ENCODE measurements around the gene FXYD2. TPM values are rescaled to one million over a fixed set of nuclear protein-coding genes. Genes with fewer than 3 reads are reported as not detected.

FXYD2 gene
- total RNA-seq, 2 experiments from 2014 or later = 0.91 to 1.1 TPM

- H3K36me3 Mint-ChIP-seq (ENCODE audit: low read depth) = no peaks in the 10 kb centered on the region
- no peak overlapping the region for H3K27ac Mint-ChIP-seq
- DNase-seq (peak; percentile 87), ATAC-seq (peak; percentile 56)
- ChIA-PET CTCF (interaction anchor here (0.6 to 6.0 kb wide), 51 partner anchors 9 to 1626 kb away, joined by 3 to 120 read pairs (median 4); partner anchors contain the start of genes FXYD2 and IL10RA), POLR2A (interaction anchor here (0.6 kb wide), 2 partner anchors 22 to 1156 kb away, joined by 3 to 10 read pairs; no protein-coding TSS in a partner anchor)
- H3K4me1 Mint-ChIP-seq = peaks cover 15% of the 10 kb centered on the region
- intact Hi-C loops (cut with DNase I, micrococcal nuclease) = loop anchor here (1.0 to 5.0 kb wide), 7 partner anchors 10 to 380 kb away; no protein-coding TSS in a partner anchor
- no peaks in the 10 kb centered on the region for H3K9me3 Mint-ChIP-seq (ENCODE audit: low read depth)
- H3K27me3 Mint-ChIP-seq = peaks cover 3% of the 10 kb centered on the region
- H3K4me3 Mint-ChIP-seq = no peak overlapping the region
These were observed 16.8 kb downstream of the FXYD2 start for GRCh38 chr11:117807482-117808327.

DNA sequence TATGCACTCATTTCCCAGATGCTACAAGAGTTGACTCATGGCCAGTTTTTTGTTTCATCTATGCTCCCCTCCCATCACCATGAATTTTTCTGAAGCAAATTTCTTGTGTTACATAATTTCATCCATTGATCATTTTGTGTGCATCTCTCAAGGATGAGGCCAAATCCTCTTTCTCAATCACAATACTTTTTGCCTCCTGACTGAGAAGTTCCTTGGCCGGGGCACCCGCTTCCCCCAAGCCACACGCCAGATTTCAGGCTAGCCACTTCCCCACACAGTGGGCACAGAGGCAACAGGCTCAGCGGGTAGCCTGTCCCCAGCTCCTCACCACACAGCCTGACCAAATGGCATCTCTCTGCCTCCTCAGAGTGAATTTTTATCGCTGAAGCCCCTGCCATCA lies 17.7 kb downstream of the FXYD2 start:
- H3K27ac Mint-ChIP-seq = no peak overlapping the region
- no peaks in the 10 kb centered on the region for H3K36me3 Mint-ChIP-seq (ENCODE audit: low read depth)
- POLR2A ChIA-PET = no interaction called here

DNA sequence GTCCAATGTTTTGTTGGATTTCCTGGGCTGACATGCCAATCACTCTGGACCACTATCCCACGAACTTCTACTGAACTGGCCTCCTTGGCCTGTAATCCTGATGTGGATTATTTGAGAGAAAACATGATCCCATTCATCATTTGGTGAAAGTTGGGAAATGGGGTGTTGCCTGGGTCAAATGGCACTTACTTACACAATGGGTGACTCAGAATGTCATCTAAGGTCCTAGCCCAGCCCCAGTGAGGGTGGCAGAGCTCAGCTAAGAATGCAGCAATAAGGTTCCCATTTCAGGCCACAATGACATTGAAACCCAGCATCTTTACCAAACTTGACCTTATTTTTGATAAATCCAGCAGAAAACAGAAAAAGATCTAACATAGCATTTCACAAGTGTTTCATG lies 19.5 kb downstream of the FXYD2 start:
- no peaks in the 10 kb centered on the region for H3K9me3 Mint-ChIP-seq (ENCODE audit: low read depth)
- DNase-seq (no peak), ATAC-seq (no peak)
- ChIA-PET CTCF (interaction anchor here (1.1 to 6.0 kb wide), 5 partner anchors 12 to 248 kb away, joined by 3 to 120 read pairs (median 8); partner anchors contain the start of gene FXYD2), POLR2A (no interaction called here)
- H3K27me3 Mint-ChIP-seq = no peaks in the 10 kb centered on the region
- intact Hi-C loops (cut with DNase I, micrococcal nuclease) = loop anchor here in 1 of 2 experiments (5.0 kb wide), 1 partner anchor 378 kb away; no protein-coding TSS in a partner anchor
- peak overlapping the region; percentile 42 for H3K27ac Mint-ChIP-seq
- peaks cover 15% of the 10 kb centered on the region for H3K4me1 Mint-ChIP-seq
- no peak overlapping the region for H3K4me3 Mint-ChIP-seq
- no peaks in the 10 kb centered on the region for H3K36me3 Mint-ChIP-seq (ENCODE audit: low read depth)

More for the DNA sequence above, 17.7 kb downstream of the FXYD2 start:
- H3K27me3 Mint-ChIP-seq = peaks cover 3% of the 10 kb centered on the region
- CTCF ChIA-PET = interaction anchor here (0.7 to 6.0 kb wide), 40 partner anchors 8 to 797 kb away, joined by 3 to 120 read pairs (median 4); partner anchors contain the start of genes FXYD2 and IL10RA
- DNase-seq (no peak), ATAC-seq (no peak)
- intact Hi-C loops (cut with DNase I, micrococcal nuclease) = loop anchor here (1.0 to 5.0 kb wide), 7 partner anchors 10 to 380 kb away; no protein-coding TSS in a partner anchor
- H3K4me1 Mint-ChIP-seq = peaks cover 15% of the 10 kb centered on the region
- H3K4me3 Mint-ChIP-seq = no peak overlapping the region
- no peaks in the 10 kb centered on the region for H3K9me3 Mint-ChIP-seq (ENCODE audit: low read depth)

GRCh38 chr11:117803896-117804295 lies 20.6 kb downstream of the FXYD2 start:
- Mint-ChIP-seq H3K27me3 (peaks cover 6% of the 10 kb centered on the region), H3K27ac (no peak overlapping the region), H3K4me1 (peaks cover 4% of the 10 kb centered on the region), H3K36me3 (ENCODE audit: low read depth) (no peaks in the 10 kb centered on the region), H3K9me3 (ENCODE audit: low read depth) (no peaks in the 10 kb centered on the region), H3K4me3 (no peak overlapping the region)
- DNase-seq (no peak), ATAC-seq (no peak)
- ChIA-PET CTCF (interaction anchor here (1.0 to 6.0 kb wide), 3 partner anchors 13 to 378 kb away, joined by 4 to 120 read pairs (median 8); no protein-coding TSS in a partner anchor), POLR2A (no interaction called here)
- intact Hi-C loops (cut with DNase I, micrococcal nuclease) = no loop called here

GRCh38 chr11:117799634-117800033 lies 24.9 kb downstream of the FXYD2 start:
- Mint-ChIP-seq H3K27ac (no peak overlapping the region), H3K27me3 (peaks cover 31% of the 10 kb centered on the region), H3K4me3 (no peak overlapping the region), H3K36me3 (ENCODE audit: low read depth) (no peaks in the 10 kb centered on the region), H3K4me1 (peaks cover 17% of the 10 kb centered on the region), H3K9me3 (ENCODE audit: low read depth) (no peaks in the 10 kb centered on the region)
- no peak for DNase-seq
- POLR2A ChIA-PET = no interaction called here
- no peak for ATAC-seq
- intact Hi-C loops (cut with DNase I, micrococcal nuclease) = no loop called here
- CTCF ChIA-PET = interaction anchor here (1.9 to 2.9 kb wide), 3 partner anchors 8 to 18 kb away, joined by 6 to 13 read pairs (median 11); no protein-coding TSS in a partner anchor

- Mint-ChIP-seq H3K36me3 (ENCODE audit: low read depth) (no peaks in the 10 kb centered on the region), H3K27ac (no peak within 1 kb of the TSS), H3K27me3 (peaks cover 44% of the 10 kb centered on the region), H3K9me3 (ENCODE audit: low read depth) (no peaks in the 10 kb centered on the region), H3K4me1 (peaks cover 17% of the 10 kb centered on the region), H3K4me3 (peak within 1 kb of the TSS; percentile 26)
- intact Hi-C loops (cut with DNase I, micrococcal nuclease) = no loop called here
- ChIA-PET POLR2A (no interaction called here), CTCF (interaction anchor here (1.1 to 2.6 kb wide), 2 partner anchors 11 to 20 kb away, joined by 3 to 11 read pairs; no protein-coding TSS in a partner anchor)
- ATAC-seq = peak; percentile 86
- peak; percentile 66 for DNase-seq
These were observed 27.5 kb downstream of the FXYD2 start, which contains the start of gene DSCAML1 for GRCh38 chr11:117796872-117797529. TSS of gene DSCAML1 (minus strand) at chr11:117797216. CDS start at chr11:117797079, 137 bp downstream.

DNA sequence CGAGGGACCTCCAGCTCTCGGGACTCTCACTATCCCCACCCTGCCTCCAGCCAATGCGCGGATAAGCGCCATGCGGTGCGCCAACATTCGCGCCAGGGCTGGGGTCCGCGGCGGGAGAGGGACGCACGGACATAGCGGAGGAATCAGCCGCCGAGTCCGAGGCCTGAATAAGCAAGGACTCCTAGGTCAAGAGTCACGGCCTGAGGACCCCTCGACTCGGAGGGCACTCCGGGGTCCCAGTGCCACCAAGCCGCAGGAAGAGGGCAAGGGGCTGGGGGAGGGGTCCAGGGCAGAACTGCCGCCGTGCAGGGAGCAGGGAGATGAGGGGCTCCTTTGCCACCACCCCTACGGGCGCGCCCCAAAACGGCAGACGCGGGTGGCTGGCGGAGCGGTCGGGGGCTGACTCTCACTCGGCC lies 28.1 kb downstream of the FXYD2 start:
- POLR2A ChIA-PET = no interaction called here
- ATAC-seq (no peak), DNase-seq (no peak)
- no peaks in the 10 kb centered on the region for H3K36me3 Mint-ChIP-seq (ENCODE audit: low read depth)
- no peak overlapping the region for H3K4me3 Mint-ChIP-seq
- no peak overlapping the region for H3K27ac Mint-ChIP-seq
- peaks cover 44% of the 10 kb centered on the region for H3K27me3 Mint-ChIP-seq
- no peaks in the 10 kb centered on the region for H3K9me3 Mint-ChIP-seq (ENCODE audit: low read depth)
- peaks cover 17% of the 10 kb centered on the region for H3K4me1 Mint-ChIP-seq
- CTCF ChIA-PET = interaction anchor here (1.1 kb wide), 1 partner anchor 21 kb away, joined by 3 read pairs; no protein-coding TSS in a partner anchor
- intact Hi-C loops (cut with DNase I, micrococcal nuclease) = no loop called here

GRCh38 chr11:117795638-117796455 lies 28.7 kb downstream of the FXYD2 start:
- Mint-ChIP-seq H3K27me3 (peaks cover 44% of the 10 kb centered on the region), H3K4me3 (peak overlapping the region; percentile 26), H3K27ac (no peak overlapping the region), H3K4me1 (peaks cover 17% of the 10 kb centered on the region), H3K9me3 (ENCODE audit: low read depth) (no peaks in the 10 kb centered on the region), H3K36me3 (ENCODE audit: low read depth) (no peaks in the 10 kb centered on the region)
- ATAC-seq (no peak), DNase-seq (peak; percentile 13)
- ChIA-PET CTCF (interaction anchor here (0.6 to 1.1 kb wide), 3 partner anchors 21 to 480 kb away, joined by 3 to 4 read pairs (median 3); no protein-coding TSS in a partner anchor), POLR2A (no interaction called here)
- intact Hi-C loops (cut with DNase I, micrococcal nuclease) = no loop called here

DNA sequence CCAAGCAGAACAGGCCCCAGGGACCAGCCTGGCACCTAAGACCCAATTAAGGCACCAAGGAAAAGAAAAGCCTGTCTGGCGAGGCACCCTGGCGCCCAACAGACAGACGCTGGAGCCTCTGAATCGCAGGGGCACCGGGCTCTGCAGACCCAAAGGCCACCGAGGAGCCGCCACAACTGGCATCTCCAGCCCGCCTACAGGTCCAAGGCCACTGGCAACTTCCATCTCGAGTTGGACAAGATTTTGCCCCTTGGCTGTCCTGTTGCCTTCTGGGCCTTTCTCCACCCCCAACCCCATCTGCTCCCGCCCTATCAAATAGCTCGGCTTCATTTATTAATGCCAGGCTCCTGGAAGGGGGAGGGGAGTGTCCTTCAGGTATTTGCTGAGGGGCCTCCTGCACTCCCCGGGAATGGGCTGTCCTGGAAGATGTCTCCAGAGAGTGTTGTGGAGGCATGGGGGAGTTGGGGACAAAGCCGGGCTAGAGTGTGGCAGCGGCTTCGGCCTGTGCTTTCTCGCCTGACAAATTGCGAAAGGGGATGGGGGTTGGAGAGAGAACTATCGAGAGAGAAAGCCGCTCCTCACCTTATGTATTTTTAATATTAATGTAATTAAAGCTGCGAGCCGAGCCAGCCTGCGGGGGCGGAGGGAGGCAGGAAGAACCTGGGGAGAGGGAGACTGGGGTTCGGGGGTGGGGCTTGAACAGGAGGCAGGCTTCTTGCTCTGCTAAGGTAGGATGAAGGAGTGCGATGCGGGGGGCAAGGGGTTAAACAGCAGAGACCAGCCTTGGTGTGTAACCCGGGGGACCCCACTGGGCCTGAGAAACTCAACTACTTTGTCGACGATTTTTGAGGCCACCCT lies 29.5 kb downstream of the FXYD2 start:
- Mint-ChIP-seq H3K27ac (no peak overlapping the region), H3K36me3 (ENCODE audit: low read depth) (no peaks in the 10 kb centered on the region), H3K9me3 (ENCODE audit: low read depth) (no peaks in the 10 kb centered on the region), H3K4me1 (peaks cover 17% of the 10 kb centered on the region), H3K27me3 (peaks cover 44% of the 10 kb centered on the region), H3K4me3 (no peak overlapping the region)
- ChIA-PET POLR2A (no interaction called here), CTCF (interaction anchor here (0.6 to 0.8 kb wide), 2 partner anchors 230 to 481 kb away, joined by 3 to 4 read pairs; no protein-coding TSS in a partner anchor)
- intact Hi-C loops (cut with DNase I, micrococcal nuclease) = no loop called here
- DNase-seq (no peak), ATAC-seq (no peak)

- ATAC-seq = no peak
- Mint-ChIP-seq H3K4me3 (no peak overlapping the region), H3K9me3 (ENCODE audit: low read depth) (no peaks in the 10 kb centered on the region), H3K4me1 (peaks cover 17% of the 10 kb centered on the region), H3K36me3 (ENCODE audit: low read depth) (no peaks in the 10 kb centered on the region), H3K27ac (no peak overlapping the region), H3K27me3 (peaks cover 39% of the 10 kb centered on the region)
- intact Hi-C loops (cut with DNase I, micrococcal nuclease) = no loop called here
- POLR2A ChIA-PET = no interaction called here
- DNase-seq = no peak
- CTCF ChIA-PET = no interaction called here
These were observed 30.4 kb downstream of the FXYD2 start for GRCh38 chr11:117794135-117794534.
